ENCODE results near the gene RAD54L.
"Not testable (repeated sequence)": the region's sequence is repeated elsewhere in the genome, so short reads cannot be mapped to it uniquely, and the experiment has no call there.

Gene RAD54L

GRCh38 chr1:46242918-46243317 lies 4.6 kb upstream of the RAD54L start:
- DNase-seq: no peak

- not testable (repeated sequence) for DNase-seq
These were observed 3.7 kb upstream of the RAD54L start for GRCh38 chr1:46243831-46244230.

GRCh38 chr1:46244656-46245371 lies 2.7 kb upstream of the RAD54L start:
- no peak for DNase-seq

GRCh38 chr1:46246136-46246535 lies 1.4 kb upstream of the RAD54L start:
- DNase-seq: not testable (repeated sequence)

- peak; percentile 95 for DNase-seq
These were observed 771 bp upstream of the RAD54L start for GRCh38 chr1:46246548-46247435.

- DNase-seq: peak; percentile 61
These were observed 758 bp downstream of the RAD54L start for GRCh38 chr1:46248122-46248920.

GRCh38 chr1:46254668-46255067 lies 7.1 kb downstream of the RAD54L start:
- DNase-seq: no peak

GRCh38 chr1:46256523-46256922 lies 9.0 kb downstream of the RAD54L start:
- DNase-seq: no peak

GRCh38 chr1:46262508-46262907 lies 14.9 kb downstream of the RAD54L start:
- DNase-seq: no peak

- DNase-seq: no peak
These were observed 15.6 kb downstream of the RAD54L start for GRCh38 chr1:46263146-46263545.

- DNase-seq: no peak
These were observed 21.0 kb downstream of the RAD54L start for GRCh38 chr1:46268578-46268977.

GRCh38 chr1:46274225-46275029 lies 26.9 kb downstream of the RAD54L start:
- DNase-seq: no peak

GRCh38 chr1:46275030-46275337 lies 27.4 kb downstream of the RAD54L start:
- no peak for DNase-seq

GRCh38 chr1:46277658-46278373 lies 30.3 kb downstream of the RAD54L start:
- no peak for DNase-seq

GRCh38 chr1:46278807-46279206 lies 31.2 kb downstream of the RAD54L start:
- DNase-seq: no peak

GRCh38 chr1:46280092-46280491 lies 32.5 kb downstream of the RAD54L start:
- DNase-seq: no peak

- DNase-seq: no peak
These were observed 33.5 kb downstream of the RAD54L start for GRCh38 chr1:46281021-46281420.

GRCh38 chr1:46284058-46284457 lies 36.5 kb downstream of the RAD54L start:
- DNase-seq: no peak

- DNase-seq: peak; percentile 30
These were observed 37.3 kb downstream of the RAD54L start for GRCh38 chr1:46284597-46285564.

GRCh38 chr1:46285730-46286477 lies 38.3 kb downstream of the RAD54L start:
- peak; percentile 90 for DNase-seq
